ENCODE data around the gene SLC22A12.

Gene SLC22A12

DNA sequence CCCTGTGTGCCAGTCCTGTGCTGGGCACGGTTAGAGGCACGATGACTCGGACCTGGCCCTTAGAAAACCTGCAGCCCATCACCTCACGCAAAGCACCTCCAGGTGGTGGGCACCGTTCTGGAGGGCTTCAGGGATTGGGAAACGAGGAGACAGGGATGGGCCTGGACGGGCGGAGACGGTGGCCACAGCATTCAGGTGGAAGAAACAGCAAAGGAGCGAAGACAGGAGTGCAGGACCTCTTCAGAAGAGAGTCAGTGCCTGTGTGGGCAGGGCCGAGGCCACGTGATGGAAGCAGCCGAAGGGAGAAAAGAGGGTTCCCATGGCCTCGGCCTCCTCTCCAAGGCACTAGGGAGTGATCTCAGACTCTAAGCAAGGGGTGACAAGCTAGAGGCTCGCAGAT, 8.1 kb upstream of the SLC22A12 start:
- Histone ChIP-seq H3F3A (ENCODE audit: insufficient read depth, low read length) (no peaks in the 10 kb centered on the region), H3K4me2 (ENCODE audit: low read depth, low read length) (no peak overlapping the region), H3K9me2 (replicated peaks; ENCODE audit: insufficient read depth, low read length) (no peaks in the 10 kb centered on the region), H3K79me2 (ENCODE audit: low read length) (no peaks in the 10 kb centered on the region), H3K27ac (ENCODE audit: low read length) (no peak overlapping the region), H3K9me3 (replicated peaks; ENCODE audit: insufficient read depth, low read length) (no peaks in the 10 kb centered on the region), H3K9ac (ENCODE audit: low read length) (no peak overlapping the region), H2AFZ (ENCODE audit: low read length) (no peak overlapping the region), H4K20me1 (ENCODE audit: insufficient read depth, low read length) (no peaks in the 10 kb centered on the region), H3K27me3 (replicated peaks; ENCODE audit: insufficient read depth, low read length) (peaks cover 97% of the 10 kb centered on the region), H3K36me3 (replicated peaks; ENCODE audit: insufficient read depth, low read length) (no peaks in the 10 kb centered on the region), H3K4me3 (ENCODE audit: low read length) (no peak overlapping the region), H3K4me1 (ENCODE audit: low read length) (no peaks in the 10 kb centered on the region)
- DNase-seq: no peak
- TF ChIP-seq, protein P1, sequence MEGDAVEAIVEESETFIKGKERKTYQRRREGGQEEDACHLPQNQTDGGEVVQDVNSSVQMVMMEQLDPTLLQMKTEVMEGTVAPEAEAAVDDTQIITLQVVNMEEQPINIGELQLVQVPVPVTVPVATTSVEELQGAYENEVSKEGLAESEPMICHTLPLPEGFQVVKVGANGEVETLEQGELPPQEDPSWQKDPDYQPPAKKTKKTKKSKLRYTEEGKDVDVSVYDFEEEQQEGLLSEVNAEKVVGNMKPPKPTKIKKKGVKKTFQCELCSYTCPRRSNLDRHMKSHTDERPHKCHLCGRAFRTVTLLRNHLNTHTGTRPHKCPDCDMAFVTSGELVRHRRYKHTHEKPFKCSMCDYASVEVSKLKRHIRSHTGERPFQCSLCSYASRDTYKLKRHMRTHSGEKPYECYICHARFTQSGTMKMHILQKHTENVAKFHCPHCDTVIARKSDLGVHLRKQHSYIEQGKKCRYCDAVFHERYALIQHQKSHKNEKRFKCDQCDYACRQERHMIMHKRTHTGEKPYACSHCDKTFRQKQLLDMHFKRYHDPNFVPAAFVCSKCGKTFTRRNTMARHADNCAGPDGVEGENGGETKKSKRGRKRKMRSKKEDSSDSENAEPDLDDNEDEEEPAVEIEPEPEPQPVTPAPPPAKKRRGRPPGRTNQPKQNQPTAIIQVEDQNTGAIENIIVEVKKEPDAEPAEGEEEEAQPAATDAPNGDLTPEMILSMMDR (IDR thresholded peaks at IDR 0.05; ENCODE audit: low read length): no peak
- no peak for TF ChIP-seq EZH2phosphoT487 (IDR thresholded peaks at IDR 0.05; ENCODE audit: low read length)
- TF ChIP-seq EZH2 (optimal IDR thresholded peaks at IDR 0.05; ENCODE audit: low read depth, low read length): no peak

DNA sequence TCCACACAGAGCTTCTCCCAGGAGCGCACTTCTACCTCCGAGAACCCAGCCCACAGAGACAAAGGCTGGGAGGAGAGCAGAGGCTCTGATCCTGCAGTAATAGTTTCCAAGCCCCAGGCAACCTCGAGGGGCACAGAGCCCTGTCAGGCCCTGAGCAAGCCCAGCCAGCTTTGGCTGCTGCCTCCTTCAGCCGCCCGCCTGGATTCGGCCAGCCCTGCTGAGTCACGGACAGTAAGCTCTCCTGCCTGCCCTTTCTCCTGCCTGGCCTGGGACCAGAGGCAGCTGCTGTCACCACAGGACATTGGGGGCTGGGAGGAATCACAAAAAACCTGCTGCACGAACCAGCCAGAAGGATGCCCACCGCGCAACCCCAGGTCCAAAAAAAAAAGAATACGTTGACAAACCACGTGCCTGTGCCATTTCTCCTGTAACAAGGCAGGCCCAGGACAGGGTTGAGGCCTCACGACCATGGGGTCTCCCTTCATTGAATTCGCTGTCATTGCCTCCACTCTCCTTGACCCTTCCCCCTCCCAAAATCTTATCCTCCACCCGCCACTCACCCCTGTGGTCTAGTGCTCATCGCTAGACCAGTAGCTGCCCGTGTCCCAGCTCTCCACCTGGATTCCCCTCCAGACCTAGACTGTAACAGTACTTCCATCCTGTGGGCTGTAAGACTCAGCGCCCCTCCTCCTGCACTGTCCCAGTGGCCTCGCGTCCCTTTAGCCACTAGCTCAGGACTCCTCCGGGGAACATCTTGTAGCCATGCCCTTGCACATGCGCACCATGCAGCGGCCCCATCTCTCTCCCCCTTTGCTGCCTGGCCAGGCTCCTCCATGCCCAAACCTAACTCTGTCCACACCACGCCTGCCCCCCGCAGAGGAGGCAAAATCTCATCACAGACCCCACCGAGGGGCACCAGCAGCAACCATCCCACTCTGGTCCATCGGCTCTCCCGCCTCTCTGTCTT, 7.4 kb upstream of the SLC22A12 start:
- no peaks in the 10 kb centered on the region for H3K4me1 ChIP-seq (ENCODE audit: low read length)
- no peak overlapping the region for H3K4me2 ChIP-seq (ENCODE audit: low read depth, low read length)
- no peaks in the 10 kb centered on the region for H3F3A ChIP-seq (ENCODE audit: insufficient read depth, low read length)
- H3K9me2 ChIP-seq (replicated peaks; ENCODE audit: insufficient read depth, low read length): no peaks in the 10 kb centered on the region
- no peak overlapping the region for H3K4me3 ChIP-seq (ENCODE audit: low read length)
- peaks cover 97% of the 10 kb centered on the region for H3K27me3 ChIP-seq (replicated peaks; ENCODE audit: insufficient read depth, low read length)
- TF ChIP-seq EZH2phosphoT487 (IDR thresholded peaks at IDR 0.05; ENCODE audit: low read length) (no peak), EZH2 (optimal IDR thresholded peaks at IDR 0.05; ENCODE audit: low read depth, low read length) (no peak)
- TF ChIP-seq, protein P1 (IDR thresholded peaks at IDR 0.05; ENCODE audit: low read length): no peak
- H4K20me1 ChIP-seq (ENCODE audit: insufficient read depth, low read length): no peaks in the 10 kb centered on the region
- H3K9me3 ChIP-seq (replicated peaks; ENCODE audit: insufficient read depth, low read length): no peaks in the 10 kb centered on the region
- no peak overlapping the region for H3K27ac ChIP-seq (ENCODE audit: low read length)
- H3K9ac ChIP-seq (ENCODE audit: low read length): no peak overlapping the region
- no peak for DNase-seq
- no peaks in the 10 kb centered on the region for H3K79me2 ChIP-seq (ENCODE audit: low read length)
- no peak overlapping the region for H2AFZ ChIP-seq (ENCODE audit: low read length)
- no peaks in the 10 kb centered on the region for H3K36me3 ChIP-seq (replicated peaks; ENCODE audit: insufficient read depth, low read length)

DNA sequence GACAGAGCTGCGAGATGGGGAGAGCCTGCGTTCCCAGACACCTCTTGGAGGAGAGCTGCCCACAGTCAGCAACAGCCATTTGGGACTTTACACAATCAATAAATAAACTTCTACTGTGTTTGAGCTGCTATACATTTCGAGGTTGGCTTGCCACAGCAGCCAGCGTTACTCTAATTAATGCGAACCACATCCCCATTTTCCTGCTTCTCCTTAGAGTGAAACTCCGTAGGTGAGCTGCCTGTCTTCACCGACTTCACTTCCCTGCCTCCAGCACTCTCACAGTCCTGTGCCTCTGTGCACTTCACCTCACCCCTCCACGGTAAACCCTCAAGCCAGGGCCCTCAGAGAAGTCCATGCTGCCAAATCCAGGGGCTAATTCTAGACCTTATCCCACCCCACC, 5.9 kb upstream of the SLC22A12 start:
- Histone ChIP-seq H3K9me3 (replicated peaks; ENCODE audit: insufficient read depth, low read length) (no peaks in the 10 kb centered on the region), H2AFZ (ENCODE audit: low read length) (no peak overlapping the region), H3K4me3 (ENCODE audit: low read length) (no peak overlapping the region), H3K9me2 (replicated peaks; ENCODE audit: insufficient read depth, low read length) (no peaks in the 10 kb centered on the region), H3K9ac (ENCODE audit: low read length) (no peak overlapping the region), H3K27ac (ENCODE audit: low read length) (no peak overlapping the region), H3K79me2 (ENCODE audit: low read length) (no peaks in the 10 kb centered on the region), H3F3A (ENCODE audit: insufficient read depth, low read length) (no peaks in the 10 kb centered on the region), H3K27me3 (replicated peaks; ENCODE audit: insufficient read depth, low read length) (peaks cover 95% of the 10 kb centered on the region), H3K4me2 (ENCODE audit: low read depth, low read length) (no peak overlapping the region), H3K36me3 (replicated peaks; ENCODE audit: insufficient read depth, low read length) (no peaks in the 10 kb centered on the region), H4K20me1 (ENCODE audit: insufficient read depth, low read length) (no peaks in the 10 kb centered on the region), H3K4me1 (ENCODE audit: low read length) (no peaks in the 10 kb centered on the region)
- DNase-seq: no peak
- TF ChIP-seq, protein P1 (IDR thresholded peaks at IDR 0.05; ENCODE audit: low read length): no peak
- TF ChIP-seq EZH2 (optimal IDR thresholded peaks at IDR 0.05; ENCODE audit: low read depth, low read length): no peak
- TF ChIP-seq EZH2phosphoT487 (IDR thresholded peaks at IDR 0.05; ENCODE audit: low read length): no peak

All from MM.1S (cell line).